HG02571 (cell line): ENCODE results near the gene CHTF18.
"Not testable (repeated sequence)": the region's sequence is repeated elsewhere in the genome, so short reads cannot be mapped to it uniquely, and the experiment has no call there.

Experiments
- ATAC-seq: cut with Tn5 transposase; IDR thresholded peaks from one replicate; pipeline ENCODE4 v1.9.1; 2021; ENCODE audit warnings: mild to moderate bottlenecking, moderate library complexity; ENCODE audit not compliant: unreplicated experiment

CHTF18 gene

DNA sequence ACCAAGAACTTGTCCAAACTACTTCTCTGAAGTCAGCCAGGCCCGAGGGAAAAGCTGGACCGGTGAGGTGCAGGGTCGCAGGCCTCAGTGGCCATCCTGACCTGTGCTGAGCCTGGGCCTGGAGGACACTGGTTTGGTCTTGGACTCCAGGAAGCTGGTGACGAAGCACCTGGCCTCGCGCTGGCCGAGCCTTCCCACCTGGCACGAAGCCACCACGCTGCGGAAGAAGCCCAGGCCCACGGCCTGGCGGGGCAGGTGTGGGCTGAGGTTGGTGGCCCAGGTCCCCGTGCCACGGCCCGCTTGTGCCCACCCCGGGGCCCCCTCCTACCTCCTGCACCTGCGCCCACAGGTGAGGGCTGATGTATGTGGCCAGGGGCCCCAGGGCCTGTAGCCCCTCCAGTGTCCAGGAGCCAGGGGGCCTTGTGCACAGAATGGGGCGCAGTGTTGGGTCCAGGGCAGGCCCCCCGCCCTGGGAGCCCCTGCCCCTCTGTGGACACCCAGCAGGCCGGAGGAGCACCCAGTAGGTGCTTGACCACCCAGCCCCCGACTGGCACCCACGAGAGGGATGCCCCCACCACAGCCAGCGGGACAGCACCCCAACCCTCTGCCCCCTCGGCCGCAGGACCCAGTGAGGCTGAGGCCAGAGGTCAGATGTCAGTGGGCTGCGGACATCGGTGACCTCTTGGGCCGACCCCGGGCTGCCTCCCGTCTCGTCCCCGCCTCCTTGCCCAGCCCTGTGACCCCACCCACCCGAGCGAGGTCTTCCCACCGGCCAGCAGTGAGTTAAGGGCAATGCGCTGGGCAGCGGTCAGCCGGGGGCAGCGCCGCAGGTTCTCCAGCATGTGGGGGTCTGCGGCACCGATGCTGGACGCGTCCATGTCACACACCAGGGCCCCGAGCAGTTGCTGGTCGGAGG, 14.1 kb upstream of the CHTF18 start:
- no peak for ATAC-seq

DNA sequence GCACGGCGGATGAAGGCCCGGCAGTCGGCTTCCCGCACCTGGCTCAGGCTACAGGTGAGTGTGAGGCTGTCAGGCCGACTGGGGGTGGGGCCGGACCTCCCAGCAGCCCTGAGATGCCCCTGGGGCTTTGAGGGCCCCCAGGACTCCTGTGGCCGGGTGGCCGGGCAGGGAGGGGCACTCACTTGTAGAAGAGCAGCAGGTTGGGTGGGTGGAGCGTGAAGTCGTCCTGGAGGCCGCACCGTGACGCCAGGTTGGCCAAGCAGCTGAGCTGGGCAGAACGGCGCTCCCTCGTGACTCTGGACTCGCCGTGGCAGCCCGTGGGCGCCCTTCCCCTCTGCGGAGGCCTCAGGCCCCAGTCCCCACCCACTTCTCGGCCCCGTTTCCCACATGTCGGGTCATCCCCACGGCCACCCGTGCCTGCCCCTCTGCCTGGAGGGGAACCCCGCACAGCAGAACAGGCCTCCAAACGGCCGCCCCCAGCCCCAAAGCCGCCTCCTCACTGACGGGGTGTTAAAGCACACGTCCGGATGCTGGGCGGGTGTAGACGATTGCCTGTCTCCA, 13.1 kb upstream of the CHTF18 start:
- ATAC-seq = no peak

DNA sequence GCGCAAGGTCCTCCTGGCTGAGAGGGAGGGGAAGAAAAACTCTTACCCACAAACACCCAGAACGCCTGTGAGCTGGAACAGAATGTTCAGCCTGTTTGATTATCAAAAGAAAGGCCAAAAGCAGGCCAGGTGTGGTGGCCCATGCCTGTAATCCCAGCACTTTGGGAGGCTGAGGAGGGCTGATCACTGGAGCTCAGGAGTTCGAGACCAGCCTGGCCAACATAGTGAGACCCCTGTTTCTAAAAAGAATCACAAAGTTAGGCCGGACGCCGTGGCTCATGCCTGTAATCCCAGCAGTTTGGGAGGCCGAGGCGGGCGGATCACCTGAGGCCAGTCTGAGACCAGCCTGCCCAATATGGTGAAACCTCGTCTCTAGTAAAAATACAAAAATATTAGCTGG, 12.1 kb upstream of the CHTF18 start:
- not testable (repeated sequence) for ATAC-seq

DNA sequence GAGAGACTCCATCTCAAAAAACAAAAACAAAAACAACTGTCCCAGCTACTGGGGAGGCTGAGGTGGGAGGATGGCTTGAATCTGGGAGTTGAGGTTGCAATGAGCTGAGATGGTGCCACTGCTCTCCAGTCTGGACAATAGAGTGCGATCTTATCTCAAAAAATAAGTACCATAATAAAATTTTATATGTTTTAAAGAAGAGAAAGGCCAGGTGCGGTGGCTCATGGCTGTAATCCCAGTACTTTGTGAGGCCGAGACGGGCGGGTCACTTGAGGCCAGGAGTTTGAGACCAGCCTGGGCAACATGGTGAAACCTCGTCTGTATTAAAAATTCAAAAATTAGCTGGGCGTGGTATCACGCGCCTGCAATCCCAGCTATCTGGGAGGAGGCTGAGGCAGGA, 11.6 kb upstream of the CHTF18 start:
- ATAC-seq = no peak

DNA sequence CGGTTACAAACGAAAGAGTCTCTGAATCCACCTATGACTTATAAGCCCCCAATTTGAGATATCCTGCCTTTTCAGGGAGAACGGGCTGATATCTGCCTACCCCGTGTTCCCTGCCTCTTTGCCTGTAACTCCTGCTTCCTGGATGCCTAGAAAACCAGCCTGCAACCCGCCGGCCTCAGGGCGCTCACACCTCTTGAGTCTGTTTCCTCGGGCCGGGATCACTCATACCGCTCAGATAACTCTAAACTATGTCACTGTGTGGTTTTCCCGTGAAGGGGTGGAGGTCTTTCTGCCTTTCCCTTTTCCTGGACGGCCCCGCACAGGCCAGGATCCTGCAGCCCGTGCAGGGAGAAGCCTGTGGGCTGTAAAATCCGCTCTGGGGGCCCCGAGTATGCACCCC, 10.6 kb upstream of the CHTF18 start:
- no peak for ATAC-seq

DNA sequence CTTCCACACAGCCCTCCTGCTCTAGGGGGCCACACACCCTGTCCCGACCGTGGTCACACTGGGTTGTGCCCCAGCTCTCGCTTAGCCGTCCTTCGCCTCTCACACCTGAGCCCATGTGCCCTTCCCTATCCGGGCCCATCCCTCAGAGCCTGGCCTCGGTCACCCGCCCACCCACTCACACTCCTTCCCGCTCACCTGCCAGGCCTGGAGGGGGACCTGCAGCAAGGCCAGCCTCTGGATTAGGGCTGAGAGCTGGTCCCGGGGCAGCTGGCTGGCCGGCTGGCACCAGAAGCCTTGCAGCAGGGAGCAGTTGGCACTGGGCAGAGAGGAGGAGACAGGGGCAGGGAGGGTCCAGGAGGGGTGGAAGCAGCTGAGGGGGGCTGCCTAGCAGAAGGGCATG, 10.0 kb upstream of the CHTF18 start:
- ATAC-seq = no peak

DNA sequence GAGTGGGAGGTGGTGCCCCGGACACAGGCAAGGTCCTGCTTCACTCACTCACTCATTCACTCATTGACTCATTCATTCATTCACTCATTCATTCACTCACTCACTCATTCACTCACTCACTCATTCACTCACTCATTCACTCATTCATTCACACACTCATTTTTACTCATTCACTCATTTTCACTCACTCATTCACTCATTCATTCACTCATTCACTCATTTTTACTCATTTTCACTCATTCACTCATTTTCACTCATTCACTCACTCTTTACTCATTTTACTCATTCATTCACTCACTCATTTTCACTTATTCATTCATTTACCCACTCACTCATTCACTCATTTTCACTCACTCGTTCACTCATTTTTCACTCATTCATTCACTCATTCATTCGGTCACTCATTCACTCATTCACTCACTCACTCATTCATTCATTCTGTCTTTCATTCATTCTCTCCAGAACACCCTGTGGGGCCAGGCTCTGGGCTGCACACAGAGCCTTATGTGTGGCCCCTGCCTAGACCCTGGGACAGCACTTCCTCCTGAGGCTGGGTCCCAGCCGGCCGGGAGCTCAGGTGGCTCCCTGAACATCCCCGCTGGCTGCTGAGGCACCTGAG, 9.4 kb upstream of the CHTF18 start:
- ATAC-seq = no peak

DNA sequence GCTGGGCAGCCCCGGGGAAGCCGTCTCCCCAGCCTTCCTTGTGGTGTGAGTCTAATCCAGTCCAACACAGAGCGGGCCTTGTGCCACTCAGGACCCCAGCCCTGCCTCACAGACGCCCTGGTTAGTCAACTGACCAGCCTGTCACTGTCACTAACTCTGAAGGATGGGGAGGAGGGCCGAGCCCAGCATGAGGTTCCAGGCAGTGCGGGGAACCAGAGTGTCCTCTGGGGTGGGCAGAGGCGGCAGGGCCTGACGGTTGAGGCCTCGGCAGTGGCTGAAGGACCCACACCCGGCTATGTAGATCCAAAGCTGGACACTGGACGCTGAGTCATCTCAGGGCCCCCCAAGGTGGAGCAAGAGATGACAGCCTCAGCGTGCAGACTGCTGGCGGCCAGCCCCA, 8.9 kb upstream of the CHTF18 start:
- ATAC-seq = no peak

DNA sequence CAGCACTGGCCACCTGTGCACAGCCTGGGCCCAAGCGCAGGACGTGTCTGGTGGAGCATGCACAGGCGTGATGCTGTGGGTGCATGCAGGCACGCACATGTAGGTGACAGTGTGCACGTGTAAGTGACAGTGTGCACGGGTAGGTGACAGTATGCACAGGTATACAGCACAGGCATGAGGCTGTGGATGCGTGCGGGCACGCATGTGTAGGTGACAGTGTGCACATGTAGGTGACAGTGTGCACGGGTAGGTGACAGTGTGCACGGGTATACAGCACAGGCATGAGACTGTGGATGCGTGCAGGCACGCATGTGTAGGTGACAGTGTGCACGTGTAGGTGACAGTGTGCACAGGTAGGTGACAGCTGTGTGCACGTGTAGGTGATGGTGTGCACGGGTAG, 8.1 kb upstream of the CHTF18 start:
- ATAC-seq = no peak

DNA sequence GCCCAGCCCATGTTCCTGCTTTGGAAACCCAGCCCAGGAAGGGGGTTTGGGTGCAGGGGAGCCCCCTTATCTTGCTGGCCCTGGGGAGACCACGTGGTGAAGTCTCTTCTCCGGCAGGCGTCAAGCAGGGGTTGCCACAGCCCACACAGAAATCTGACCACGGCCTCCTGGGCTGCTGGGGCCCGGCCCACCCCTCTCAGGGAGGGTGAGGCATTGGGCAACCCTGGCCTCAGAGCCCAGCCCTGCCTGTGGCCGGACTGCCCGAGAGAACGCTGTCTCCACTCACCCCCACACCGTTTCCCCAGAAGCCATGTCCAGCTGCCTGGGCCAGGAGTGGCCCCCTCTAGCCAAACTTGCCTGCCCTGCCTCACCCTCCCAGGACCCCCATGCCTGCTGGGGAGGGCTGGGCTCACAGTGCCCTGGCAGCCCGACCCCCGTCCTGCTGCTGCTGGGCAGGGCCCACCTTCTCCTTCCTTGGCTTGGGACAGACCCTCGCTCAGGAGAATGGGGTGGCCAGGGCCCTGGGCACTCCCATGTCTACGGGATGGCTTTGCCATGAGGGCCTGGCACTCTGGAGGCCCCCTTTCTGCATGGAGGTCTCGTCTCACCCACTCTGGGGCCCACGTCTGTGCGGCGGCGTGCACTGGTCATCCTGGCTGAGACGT, 6.9 kb upstream of the CHTF18 start:
- no peak for ATAC-seq

DNA sequence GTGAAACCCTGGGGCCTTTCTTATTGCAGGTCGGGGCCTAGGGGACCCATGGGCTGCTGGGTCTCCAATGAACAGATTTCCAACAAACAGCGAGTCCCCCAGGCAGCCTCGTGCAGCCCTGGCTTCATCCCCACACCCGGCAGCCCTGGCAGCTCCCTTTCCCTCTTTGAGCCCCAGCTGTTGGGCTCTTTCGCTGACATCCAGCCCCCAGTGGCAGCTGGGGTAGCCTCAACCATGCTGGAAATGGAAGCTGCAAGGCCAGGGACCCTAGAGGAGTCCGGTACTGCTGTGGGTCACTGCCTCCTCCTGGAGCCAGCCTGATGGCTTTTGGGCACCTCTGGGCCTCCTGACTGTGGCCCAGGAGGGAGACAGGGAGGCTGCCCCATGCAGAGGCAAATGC, 6.2 kb upstream of the CHTF18 start:
- no peak for ATAC-seq

DNA sequence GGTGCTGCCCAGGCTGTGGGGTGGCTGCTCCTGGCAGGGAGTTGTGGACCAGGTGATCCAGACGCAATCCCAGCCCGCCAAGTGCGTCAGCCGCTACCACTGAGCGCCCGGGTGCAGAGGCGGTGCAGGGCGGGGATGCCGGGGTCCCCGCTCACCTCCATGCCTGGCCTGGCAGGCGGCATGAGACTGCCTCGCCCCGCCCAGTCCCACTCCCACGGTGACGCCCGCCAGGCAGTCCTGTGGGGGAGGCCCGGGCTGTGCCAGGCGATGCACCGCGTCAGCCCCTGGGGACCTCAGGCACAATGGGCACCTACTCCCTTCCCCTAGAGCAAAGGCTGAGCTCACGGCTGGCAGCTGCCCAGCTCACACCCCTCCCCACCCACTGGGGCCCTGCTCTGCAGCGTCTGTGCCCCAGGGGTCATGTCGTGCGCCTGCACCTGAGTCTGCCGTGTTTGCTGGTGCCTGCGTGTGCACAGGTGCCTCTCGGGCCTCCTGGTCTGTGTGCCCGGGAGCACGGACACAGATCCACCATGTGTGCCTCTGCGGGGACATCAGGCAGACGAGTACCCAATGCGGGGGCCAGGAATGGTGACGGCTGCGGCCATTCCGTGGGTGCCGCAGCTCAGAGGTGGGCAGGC, 5.5 kb upstream of the CHTF18 start:
- ATAC-seq = no peak

DNA sequence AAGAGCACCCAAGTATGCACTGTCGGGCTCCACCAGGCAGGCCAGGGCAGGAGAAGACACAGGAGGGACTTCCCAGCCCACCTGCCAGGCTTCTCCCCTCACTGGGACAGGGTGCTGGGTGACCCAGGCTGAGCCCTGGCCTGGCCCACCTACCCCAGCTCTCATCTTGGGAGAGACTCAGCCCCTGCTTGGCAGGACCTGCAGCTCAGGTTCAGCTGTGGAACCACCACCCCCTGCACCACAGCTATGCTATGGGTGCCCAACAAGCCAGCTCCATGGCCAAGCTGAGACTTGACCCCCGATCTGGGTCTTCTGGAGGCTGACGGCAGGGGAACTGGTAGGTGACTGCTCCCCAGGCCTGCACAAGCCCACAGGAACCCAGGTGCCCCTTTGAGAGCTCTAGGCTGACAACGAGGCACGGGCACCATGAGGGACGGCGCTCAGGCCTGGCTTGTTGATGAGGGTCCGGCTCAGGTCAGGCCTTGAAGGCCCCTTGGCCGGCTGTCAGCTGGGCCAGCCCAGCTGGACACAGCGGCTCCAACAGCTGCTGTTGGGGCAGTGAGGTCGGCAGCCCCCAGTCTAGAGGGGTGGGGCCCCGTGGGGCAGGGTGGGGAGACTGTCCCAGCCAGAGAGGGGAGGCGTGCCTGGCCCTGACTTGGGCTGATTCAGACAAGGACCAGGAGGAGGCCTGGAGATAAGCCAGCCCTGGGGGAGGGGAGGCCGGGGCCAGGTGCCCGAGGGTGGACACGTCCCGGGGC, 4.8 kb upstream of the CHTF18 start:
- no peak for ATAC-seq

DNA sequence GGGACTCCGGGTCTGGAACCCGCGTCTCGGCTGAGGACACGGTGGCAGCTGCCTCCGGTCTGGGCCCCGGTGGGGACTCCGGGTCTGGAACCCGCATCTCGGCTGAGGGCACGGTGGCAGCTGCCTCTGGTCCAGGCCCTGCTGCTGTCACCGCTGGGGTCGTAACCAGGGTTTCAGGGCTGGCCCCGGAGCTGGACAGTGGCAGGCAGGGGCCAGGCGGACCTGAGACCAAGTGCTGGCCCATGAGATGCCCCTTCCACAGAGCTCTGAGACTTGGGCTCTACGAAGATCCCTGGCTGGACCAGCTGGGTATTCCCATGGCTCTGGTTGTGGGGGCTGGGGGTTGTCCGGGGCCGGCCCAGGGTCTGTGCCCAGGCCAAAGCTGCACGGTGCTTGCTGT, 4.0 kb upstream of the CHTF18 start:
- no peak for ATAC-seq

DNA sequence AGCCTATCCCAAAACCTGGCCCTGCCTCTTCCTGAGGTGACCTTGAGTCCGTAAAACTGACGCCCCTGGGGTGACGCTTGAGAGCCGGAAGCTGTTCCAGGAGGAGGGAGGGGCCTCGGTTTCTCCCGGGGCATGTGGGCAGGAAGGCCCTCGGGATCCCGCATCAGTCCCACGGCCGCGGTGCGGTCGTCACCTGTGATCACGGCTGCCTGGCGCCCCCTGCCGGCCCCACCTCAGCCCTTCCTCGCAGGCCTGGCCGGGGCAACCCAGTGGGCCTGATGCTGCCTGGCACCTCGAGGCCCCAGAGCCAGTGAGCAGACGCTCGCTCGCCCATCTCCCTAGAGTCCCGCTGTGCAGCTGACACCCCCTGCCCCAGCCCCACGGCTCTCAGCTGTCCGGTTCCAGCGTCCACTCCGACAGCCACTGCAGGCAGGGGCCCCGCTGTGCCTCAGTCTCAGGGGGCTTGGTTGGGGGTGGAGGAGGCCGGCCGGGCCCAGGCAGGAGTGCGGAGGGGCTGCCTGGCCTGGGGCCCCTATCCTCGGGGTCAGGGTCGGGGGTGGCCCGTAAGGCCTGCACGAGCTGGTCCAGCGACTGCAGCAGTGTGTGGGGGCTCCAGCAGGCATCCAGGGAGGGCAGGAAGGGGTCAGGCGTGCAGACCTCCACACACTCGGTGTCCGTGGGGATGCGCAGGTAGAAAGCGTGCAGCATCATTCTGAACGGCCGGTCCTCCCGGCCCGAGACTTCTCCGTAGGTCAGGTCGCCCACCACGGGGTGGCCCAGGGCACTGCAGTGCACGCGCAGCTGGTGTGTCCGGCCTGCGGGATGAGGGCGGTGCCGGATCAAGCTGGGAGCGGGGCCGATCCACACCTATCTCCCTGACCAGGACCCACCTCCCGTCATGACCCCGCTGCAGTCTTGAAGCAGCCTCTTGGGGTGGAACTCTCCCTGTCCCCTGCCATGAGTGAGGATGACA, 2.6 kb upstream of the CHTF18 start:
- no peak for ATAC-seq

DNA sequence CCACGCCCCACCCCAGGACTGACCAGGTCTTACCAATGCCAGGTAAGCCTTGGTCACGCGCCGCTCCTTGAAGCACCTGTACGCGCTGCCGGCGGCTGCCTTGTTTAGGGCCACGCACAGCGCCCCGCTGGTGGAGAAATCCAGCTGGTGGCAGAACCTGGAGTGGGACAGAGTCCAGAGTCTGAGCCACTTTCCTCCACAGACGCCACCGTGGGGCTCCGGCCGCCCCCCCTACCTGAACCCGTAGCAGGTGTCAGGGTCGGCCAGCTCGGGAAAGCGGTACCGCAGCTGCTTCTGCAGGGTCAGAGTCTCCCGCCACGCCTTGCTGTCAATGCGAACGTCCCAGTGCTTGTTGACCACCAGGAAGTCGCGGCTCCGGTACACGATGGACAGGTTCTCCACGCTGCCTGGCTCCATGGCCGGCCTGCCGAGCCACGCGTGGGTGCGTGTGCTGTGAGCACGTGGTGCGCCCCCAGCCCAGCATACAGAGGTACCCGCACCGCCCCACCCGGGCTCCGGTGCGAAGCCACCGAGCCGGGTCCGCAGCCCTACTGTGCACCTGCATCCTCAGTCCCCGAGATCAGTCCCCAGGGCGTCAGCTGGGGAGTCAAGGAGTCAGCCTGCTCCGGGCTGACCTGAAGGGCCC, 976 bp upstream of the CHTF18 start:
- ATAC-seq = no peak

DNA sequence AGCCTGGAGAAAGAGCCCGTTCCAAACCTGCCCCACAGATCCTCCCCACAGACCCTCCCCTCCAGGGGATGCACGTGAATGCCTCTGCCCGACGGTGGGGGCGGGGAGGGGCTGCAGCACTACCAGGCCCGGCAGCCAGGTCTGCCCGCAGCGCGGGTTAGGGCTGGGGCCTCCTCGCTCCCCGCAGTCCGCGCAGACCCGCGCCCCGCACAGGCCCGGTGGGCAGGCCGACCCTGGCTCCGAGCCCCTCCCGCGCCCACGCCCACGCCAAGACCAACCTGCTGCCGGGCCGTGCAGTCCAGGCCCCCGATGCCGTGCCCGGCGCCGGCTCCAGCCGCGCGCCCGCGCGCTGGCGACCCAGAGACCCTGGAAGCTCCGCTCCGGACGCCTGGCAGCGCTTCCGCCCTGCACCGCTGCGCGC, 432 bp upstream of the CHTF18 start, which contains the start of gene RPUSD1:
Gene RPUSD1, minus strand, starts transcription at position 404 of the 421 bp plus-strand sequence. CDS start 644 bp downstream, outside the sequence.
- no peak for ATAC-seq

DNA sequence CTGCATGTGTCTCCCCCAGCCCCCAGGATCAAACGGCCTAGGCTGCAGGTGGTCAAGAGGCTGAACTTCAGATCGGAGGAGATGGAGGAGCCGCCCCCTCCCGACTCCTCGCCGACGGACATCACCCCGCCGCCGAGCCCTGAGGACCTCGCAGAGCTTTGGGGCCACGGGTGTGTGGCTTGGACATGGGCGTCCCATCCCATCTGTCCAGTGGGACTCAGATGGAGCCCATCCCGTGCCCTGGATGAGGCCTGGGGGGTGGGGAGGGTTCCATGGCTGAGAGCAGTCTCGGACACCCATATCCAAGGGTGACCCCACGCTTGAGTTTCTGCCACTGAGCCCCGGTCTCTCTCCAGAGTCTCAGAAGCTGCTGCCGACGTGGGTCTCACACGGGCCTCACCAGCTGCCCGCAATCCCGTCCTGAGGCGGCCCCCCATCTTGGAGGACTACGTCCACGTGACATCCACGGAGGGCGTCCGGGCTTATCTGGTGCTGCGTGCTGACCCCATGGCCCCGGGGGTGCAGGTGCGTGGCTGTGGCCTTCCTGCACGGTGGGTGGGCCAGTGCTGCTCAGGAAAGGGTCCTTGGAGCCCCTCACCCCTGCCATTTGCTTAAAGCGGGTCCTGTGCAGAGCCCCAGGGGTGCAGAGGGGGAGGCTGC, 901 bp downstream of the CHTF18 start:
- ATAC-seq = no peak
